ENCODE results near the gene AGPAT4. TPM values are rescaled to one million over a fixed set of nuclear protein-coding genes. Genes with fewer than 3 reads are reported as not detected.
"Not testable (repeated sequence)": the region's sequence is repeated elsewhere in the genome, so short reads cannot be mapped to it uniquely, and the experiment has no call there.

Gene AGPAT4
- total RNA-seq, 1 experiment from 2014 or later, result 2.4 TPM

DNA sequence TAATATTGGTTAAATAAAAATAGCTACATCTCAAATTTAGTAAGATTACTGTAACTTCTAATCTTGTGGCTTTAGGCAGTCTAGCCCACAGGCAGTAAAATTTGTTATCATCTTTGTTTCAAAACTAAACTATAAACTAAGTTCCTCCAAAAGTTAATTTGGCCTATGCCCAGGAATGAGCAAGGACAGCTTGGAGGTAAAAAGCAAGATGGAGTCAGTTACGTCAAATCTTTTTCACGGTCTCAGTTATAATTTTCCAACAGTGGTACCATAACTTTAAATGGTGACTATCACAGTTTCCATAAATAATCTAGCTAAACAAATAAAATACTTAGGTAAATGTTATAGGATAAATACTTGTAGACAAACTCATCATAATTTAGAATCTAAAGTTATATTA is 63.0 kb downstream of the AGPAT4 start:
- DNase-seq (ENCODE audit: extremely low read depth, low read depth), result no peak

DNA sequence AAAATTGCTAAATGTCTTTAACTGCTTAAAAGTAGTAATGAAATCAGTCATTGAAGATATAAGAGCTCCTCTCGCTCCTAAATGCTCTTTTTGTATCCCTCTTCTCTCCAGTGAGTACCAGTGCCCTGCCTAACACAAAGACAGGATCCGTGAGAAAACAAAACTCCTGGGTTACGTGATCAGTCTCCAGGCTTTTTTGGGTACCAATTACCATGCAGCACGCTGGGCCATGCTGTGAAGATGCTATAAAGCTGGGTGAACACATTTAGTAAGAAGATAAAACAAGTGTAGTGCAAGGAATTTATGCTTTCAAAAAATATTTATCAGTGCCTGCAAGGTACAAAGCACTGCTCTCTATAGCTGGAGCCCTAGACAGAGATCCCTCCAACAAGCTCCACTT is 66.7 kb downstream of the AGPAT4 start:
- DNase-seq (ENCODE audit: extremely low read depth, low read depth), result no peak

DNA sequence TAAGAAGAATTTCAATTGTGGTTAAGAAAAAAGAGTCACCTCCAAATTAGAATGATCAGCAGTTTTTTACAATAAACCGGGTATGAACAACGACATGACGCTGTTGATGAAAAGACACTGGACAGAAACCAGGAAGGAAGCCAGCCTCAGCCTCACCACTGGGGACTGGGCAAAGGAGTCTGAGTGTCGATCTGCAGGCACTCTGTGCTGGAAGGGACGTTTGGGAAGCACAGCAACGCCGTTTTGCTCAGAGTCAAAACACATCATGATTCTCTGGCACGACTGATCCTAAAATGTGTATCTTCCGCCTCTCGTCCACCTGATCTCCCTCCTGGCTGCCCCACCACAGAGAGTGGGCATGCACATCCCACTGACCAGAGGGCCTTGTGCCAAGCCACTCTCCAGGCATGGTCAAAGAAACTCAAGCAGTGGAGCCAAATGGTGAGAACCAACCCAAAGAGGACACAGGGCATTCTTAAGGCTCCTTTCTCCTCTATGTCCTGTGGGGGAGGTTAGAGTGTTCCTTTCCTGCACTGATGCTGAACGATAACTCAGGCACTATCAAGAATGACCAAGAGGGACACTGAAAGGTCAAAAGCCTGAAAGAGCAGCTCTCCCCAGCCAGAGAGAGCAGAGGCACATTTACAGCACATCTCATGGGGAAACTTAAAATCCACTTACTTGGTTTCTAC is 68.8 kb downstream of the AGPAT4 start:
- DNase-seq (ENCODE audit: extremely low read depth, low read depth), result no peak

DNA sequence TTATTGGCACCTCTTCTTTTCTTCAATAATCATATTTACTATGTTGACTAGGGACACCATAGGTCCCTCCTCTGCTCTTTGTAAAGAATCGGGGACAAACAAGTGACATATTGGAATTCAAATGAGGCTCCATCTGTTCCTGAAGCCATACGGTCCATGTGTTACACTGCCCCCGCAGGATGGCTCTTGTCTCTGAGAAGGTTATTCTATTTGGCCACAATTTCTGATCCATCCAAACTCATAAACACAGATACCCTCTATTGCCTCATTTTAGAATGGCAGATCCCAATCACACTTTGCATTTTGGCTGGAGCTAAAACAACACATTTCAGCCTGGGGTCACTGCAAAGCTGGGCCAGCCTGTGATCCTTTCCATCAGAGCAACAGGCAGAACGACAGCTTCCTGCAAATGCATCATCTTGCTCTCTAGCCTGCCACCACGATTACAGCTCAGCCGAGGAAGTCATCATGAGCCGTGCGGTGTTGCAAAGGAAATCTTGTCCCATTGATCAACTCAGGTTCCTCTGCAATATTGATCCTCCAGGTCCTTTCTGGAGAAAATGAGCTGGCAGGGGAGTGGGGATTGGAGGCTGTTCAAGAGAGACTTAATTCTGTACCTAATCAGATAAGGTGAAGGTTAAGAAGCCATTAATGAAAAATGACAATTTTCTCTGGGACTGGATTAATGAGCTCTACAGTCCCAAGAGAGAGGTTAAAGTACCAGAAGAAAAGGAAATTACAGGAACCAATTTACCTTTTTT is 73.1 kb downstream of the AGPAT4 start:
- no peak for DNase-seq (ENCODE audit: extremely low read depth, low read depth)

DNA sequence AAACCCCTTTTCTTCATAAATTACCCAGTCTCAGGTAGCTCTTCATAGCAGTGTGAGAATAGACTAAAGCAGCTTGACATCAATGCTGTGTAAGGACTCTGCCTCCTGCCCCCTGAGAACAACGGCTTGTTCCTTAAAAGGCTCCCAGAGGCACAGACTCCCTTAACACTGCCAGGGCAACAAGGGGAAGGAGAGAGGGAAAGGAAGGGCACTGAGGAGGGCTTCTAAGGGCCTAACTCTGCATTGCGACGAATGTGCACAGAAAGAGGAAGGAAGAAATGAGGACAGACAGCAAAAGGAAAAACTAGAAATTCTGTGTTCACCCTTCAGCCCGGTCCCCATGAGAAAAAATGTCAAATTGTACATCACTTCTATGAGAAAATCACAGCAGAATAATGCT is 74.0 kb downstream of the AGPAT4 start:
- no peak for DNase-seq (ENCODE audit: extremely low read depth, low read depth)

DNA sequence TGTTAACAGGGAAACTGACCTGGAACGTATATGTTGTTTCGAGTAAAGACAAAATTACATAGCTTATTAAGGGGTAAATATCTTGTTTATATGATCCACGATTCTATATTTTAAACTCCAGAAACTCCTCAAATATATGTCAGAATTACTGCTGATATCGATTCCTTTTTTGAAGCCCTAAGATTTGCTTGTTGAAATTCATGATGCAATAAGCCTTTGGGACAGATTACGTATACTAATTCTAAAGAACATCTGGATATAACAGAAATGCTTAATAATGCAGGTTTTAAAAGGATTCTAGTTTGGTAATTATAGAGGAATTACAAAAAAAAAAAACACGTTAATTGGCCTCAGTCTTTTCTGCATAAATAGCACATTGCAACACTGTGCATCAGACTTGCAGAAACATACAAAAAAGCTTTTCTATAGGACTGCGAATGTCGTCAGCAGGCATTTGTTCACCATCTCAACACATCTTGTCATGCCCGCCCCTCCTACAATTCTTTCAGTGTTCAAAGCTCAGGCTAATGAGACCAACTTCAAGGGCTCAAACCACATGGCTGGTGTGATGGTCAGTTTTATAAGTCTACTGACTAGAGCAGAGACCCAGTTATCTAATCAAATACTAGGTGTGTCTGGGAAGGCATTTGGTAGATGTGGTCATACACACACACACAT is 74.9 kb downstream of the AGPAT4 start:
- no peak for DNase-seq (ENCODE audit: extremely low read depth, low read depth)

DNA sequence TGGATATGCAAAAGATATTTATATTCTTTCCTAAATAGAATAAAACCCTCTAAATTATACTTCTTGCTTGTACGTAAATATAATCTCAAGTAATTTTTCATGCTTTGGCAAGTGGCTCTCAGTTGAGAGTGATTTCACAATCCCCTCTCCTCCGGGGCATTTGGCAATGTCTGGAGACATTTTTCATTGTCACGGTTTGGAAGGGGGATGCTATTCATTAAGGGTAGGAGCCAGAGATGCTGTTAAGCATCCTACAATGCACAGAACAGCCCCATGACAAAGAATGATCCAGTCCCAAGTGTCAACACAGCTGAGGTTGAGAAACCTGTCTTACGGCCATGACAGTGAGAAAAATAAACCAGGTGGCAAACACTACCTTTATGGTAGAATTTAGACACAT is 75.7 kb downstream of the AGPAT4 start:
- DNase-seq (ENCODE audit: extremely low read depth, low read depth), result no peak

DNA sequence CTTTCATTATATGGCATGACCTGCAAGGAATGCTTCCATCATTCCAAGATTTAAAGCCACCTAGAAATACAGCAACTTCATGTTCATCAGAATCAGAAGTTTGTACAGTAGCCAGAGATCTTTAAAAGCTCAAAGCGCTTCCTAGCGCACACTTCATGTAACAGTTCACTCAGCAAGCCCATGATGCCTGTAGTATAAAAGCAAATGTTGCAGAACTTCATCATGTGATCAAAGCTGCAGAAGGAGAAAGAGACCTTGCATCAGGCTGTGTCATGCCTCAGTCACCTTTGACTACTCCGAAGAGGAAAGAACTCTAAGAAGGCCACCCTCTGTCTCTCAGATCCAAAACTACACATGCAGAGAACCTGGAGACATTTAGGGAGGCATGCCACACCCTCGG is 78.5 kb downstream of the AGPAT4 start:
- no peak for DNase-seq (ENCODE audit: extremely low read depth, low read depth)

DNA sequence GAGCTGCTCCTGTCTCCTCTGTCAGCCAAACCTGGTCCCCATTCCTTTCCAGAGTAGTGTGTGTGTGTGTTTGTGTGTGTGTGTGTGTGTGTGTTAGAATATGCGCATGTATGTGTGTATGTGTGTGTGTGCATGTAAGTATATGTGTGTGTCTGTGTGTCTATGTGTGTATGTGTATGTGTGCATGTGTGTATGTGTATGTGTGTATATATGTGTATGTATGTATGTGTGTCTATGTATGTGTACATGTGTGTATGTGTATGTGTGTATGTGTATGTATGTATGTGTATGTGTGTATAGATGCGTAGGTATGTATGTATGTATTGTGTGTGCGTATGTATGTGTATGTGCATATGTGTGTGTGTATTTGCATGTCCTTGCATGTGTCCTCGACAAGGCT is 79.5 kb downstream of the AGPAT4 start:
- DNase-seq (ENCODE audit: extremely low read depth, low read depth), result no peak

DNA sequence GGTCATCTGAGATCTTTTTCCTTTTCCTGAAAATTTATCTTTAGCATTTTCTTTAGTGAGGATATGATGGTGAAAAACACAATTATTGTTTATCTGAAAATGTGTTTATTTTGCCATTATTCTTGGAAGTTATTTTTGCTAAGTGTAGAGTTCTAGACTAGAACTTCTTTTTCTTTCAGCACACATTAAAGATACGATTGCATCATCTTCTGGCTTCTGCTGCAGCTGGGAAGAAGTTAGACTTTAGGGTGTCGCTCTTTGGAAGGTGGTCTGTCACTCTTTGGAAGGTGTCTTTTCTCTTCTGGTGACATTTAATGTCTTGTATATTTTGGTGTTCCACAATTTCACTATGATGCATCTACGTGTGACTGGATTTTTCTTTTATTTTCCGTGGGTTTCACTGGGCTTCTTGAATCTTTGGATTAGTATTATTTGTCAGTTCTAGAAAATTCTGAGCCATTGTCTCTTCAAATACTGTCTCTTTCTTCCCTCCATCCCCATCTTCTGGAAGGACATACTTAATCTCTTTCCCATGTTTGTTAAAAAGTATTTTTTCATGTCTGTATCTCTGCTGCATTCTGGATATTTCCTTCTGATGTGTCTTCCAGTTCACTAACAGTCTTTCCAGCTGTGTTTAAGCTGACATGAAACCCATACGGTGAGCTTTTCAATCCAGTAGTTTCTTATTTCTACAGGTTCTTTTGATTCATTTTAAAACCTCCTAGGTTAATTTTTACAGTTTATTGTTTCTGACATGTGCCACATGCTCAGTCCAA is 81.0 kb downstream of the AGPAT4 start:
- DNase-seq (ENCODE audit: extremely low read depth, low read depth), result no peak

DNA sequence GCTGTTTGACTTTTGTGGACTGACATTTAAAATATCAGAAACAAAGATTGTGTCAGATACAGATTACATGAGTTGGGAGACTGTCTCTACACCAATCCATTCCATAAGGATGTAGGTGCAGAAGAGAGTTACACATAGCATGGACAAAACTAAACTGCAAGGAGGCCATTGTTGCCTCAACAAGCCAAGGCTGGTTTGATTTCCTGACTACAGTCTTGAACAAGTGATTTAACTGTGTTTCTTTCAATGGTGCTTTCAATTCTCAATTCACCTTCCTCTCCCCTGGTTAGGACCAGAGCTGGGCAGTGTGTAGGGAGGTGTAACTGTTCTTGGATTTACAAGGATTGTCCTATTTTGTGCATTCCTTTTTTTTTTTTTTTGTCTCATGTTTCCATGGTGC is 82.2 kb downstream of the AGPAT4 start:
- no peak for DNase-seq (ENCODE audit: extremely low read depth, low read depth)

DNA sequence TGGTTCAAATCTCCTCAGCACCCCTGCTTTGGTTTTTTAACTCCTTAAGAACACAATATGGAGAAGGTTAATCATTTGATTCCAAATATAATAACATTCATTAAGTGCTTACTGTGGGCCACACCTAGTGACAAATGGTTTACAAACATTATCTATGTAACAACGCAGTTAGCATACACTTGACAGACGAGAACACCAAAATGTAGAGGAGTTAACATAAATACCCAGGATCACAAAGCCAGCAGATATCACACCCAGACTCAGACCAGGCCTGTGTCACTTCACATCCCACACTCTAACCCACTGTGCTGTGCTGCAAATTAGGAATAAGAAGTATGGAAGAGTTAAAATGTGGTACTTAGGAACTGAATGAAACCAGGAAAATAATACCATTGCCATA is 82.9 kb downstream of the AGPAT4 start:
- DNase-seq (ENCODE audit: extremely low read depth, low read depth), result no peak

DNA sequence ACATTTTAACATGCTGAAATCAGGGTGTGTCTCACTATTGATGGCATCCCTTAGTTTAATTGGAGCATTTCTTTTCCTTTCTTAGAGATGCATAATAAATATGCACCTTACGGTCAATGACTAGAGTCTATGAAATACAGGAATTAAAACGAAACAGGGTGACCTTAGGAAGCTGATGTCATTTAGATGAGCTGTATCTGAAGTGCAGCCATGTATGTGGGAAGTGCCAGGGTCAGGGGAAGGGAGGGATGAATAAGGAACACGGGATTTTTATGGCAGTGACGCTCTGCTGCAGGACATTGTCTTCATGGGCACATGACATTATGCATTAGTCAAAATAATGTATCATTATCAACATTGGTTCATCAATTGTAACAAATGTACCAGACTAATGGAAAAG is 84.0 kb downstream of the AGPAT4 start:
- DNase-seq (ENCODE audit: extremely low read depth, low read depth), result no peak

DNA sequence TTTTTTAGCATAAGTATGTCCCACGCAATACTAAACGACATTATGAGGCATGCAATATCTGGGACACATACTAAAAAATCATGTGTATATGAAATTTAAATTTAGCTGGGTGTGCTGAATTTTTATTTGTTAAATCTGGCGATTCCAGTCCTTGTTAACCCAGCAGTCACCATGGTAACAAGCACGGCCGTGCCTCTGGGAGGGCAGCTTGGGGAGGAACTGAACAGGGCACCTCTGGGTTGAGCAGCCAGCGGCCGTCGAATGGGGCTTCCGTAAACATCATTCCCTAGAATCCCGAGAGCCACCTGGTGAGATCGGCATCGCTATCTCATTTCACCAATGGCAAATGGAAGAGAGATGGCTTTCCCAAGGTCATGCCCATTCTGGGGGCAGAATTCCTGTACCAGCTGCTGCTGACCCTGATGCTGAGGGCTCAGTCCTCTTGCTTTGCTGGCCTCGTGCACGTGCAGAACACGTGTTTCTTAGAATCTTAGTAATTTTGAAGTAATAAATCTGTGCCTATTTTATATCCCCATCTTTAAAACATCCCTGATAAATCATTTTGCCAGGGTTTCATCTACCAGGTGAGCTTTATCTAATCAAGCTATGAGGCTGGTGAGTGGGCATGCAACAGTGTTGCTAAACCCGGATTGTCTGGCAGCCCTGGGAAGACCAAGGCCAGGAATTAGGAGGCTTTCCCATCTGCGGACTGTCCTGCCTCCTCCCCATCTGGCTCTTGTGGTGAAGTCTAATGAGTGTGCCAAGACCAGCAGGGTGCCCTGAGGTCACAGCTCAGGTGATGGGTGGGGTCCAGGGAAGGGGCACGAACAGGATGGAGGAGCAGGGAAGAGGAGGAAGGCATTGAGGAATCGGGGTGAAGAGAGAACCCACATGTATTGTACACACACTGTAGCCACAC is 85.1 kb downstream of the AGPAT4 start:
- DNase-seq (ENCODE audit: extremely low read depth, low read depth), result no peak

DNA sequence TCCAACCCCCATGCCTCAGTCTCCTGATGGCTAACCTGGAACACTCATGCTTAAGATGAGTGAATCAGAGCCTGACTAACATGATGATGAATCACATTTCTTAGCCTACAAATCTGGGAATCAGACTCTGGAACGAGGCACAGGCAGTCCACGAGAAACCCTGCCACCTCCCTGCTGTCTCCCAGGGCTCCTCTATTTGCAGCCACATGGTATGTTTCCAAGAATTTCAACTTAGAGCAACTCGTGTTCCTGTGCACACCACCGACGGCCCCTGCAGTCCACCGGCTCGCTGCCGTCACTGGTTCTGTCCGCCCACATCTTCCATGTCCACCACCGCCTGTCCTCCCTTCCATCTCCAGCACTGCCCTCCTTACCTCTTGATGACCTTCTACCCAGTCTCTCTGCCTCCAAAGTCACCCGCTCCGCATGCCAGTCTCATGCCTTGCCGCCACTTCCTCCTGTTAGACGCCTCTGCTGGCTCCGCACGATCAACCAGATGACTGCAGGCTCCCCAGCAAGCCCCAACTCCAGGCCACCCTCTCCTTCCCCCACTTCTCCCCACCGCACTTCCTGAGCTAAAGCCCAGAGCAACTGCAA is 87.6 kb downstream of the AGPAT4 start:
- no peak for DNase-seq (ENCODE audit: extremely low read depth, low read depth)

DNA sequence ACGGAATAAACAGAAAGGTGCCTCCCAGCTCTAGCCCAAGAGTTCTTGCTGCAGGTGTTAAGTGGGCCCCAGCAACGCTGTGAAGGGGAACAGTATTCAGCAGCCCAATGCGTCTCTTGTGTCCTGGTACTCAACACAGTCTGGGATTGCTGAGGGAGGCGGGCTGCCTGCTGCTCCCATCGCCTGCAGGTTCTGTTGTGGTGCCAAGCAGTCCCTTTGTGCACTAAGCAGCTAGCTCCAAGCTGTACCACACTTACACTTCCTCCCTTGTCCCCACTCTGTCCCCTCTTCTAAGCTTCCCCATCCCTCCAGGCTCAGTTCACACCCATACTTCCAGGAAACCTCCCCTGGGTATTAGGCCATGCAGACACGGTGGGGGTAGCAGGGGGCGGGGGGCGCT is 92.7 kb downstream of the AGPAT4 start:
- DNase-seq (ENCODE audit: extremely low read depth, low read depth), result no peak

DNA sequence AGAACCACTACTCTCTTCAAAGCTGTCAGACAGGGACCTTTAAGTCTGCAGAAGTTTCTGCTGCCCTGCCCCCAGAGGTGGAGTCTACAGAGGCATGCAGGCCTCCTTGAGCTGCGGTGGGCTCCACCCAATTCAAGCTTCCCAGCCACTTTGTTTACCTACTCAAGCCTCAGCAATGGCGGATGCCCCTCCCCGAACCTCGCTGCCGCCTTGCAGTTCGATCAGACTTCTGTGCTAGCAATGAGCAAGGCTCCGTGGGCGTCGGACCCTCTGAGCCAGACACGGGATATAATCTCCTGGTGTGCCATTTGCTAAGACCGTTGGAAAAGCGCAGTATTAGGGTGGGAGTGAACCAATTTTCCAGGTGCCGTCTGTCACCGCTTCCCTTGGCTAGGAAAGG is 95.7 kb downstream of the AGPAT4 start:
- DNase-seq (ENCODE audit: extremely low read depth, low read depth), result not testable (repeated sequence)

DNA sequence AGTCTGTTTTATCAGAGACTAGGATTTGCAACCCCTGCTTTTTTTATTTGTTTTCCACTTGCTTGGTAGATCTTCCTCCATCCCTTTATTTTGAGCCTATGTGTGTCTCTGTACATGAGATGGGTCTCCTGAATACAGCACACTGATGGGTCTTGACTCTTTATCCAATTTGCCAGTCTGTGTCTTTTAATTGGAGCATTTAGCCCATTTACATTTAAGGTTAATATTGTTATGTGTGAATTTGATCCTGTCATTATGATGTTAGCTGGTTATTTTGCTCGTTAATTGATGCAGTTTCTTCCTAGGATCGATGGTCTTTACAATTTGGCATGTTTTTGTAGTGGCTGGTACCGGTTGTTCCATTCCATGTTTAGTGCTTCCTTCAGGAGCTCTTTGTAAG is 97.4 kb downstream of the AGPAT4 start:
- DNase-seq (ENCODE audit: extremely low read depth, low read depth), result not testable (repeated sequence)

DNA sequence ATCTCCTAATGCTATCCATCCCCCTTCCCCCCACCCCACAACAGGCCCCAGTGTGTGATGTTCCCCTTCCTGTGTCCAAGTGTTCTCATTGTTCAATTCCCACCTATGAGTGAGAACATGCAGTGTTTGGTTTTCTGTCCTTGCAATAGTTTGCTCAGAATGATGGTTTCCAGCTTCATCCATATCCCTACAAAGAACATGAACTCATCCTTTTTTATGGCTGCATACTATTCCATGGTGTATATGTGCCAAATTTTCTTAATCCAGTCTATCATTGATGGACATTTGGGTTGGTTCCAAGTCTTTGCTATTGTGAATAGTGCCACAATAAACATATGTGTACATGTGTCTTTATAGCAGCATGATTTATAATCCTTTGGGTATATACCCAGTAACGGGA is 101.1 kb downstream of the AGPAT4 start:
- not testable (repeated sequence) for DNase-seq (ENCODE audit: extremely low read depth, low read depth)

DNA sequence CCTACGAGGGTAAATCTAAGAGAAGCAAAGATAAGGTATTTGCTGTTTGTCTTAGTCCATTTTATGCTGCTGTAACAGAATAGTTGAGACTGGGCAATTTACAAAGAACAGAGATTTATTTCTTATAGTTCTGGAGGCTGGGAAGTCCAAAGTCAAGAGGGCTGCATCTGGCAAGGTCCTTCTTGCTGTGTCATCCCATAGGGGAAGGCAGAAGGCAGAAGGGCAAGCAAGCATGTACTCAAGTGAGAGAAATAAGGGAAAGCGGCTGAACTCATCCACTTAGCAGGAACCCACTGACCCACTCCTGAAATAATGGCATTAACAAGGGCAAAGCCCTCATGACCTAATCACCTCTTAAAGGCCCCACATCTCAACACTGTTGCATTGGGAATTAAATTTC is 102.7 kb downstream of the AGPAT4 start:
- DNase-seq (ENCODE audit: extremely low read depth, low read depth), result no peak

Measured in NCI-H460 (cell line).